ENCODE measurements around the gene PPP1R1C.

- no peak for TF ChIP-seq POLR2A (IDR thresholded peaks at IDR 0.05)
- no peak for TF ChIP-seq CTCF (IDR thresholded peaks at IDR 0.05)
Observed at GRCh38 chr2:182163878-182164277, 178.2 kb downstream of the PPP1R1C start.
